HepG2 (cell line): Measurements from ENCODE around the gene IL15RA. TPM values are rescaled to one million over a fixed set of nuclear protein-coding genes. Genes with fewer than 3 reads are reported as not detected.

Experiments used
- ATAC-seq: fragments of 200-7000 bp; cut with Tn5 transposase; 3 replicates; pipeline ENCODE4 v1.9.1; 2020; ENCODE audit warnings: mild to moderate bottlenecking, moderate library complexity
- BruUV-seq: library from RNA; stranded (reverse); fragments of 400-500 nt; replicated peaks from 2 replicates; lab custom pipeline; 2021; lab: Mats Ljungman, UMichigan
- CTCF ChIA-PET: fragments of 300-600 bp; formaldehyde crosslinking; extraction: SDS; loops from one replicate; lab custom pipeline; 2021; ENCODE audit warnings: low total read pairs, inconsistent platforms, low intra/inter-chr PET ratio; lab: Yijun Ruan, JAX
- POLR2A ChIA-PET: fragments of 350-600 bp; sonication (Branson Sonifier 250); formaldehyde crosslinking; loops from one replicate; lab custom pipeline; 2020; ENCODE audit warnings: antibody characterized with exemption, inconsistent platforms; lab: Yijun Ruan, JAX
- DNase-seq: peaks from one replicate; pipeline ENCODE4 v3.0.0-alpha.2; 2015; ENCODE audit warnings: low spot score
- FAIRE-seq: peaks from 3 replicates; lab custom pipeline; 2011; peaks lifted over from hg19 to GRCh38; lab: Jason Lieb, UNC
- H2AFZ ChIP-seq: one replicate; pipeline ENCODE4 v1.6.1; 2011; ENCODE audit warnings: low read length, inconsistent platforms
- H3K27ac ChIP-seq: fragments of 300-600 bp; 3 replicates; pipeline ENCODE4 v1.8.0; 2011; ENCODE audit warnings: mixed run types, mild to moderate bottlenecking, mixed read lengths, low read length, inconsistent platforms; ENCODE audit not compliant: insufficient read depth; ENCODE audit errors: extremely low read length
- H3K27me3 ChIP-seq, 2 experiments: fragments of 200-600 bp in 1 of 2; 2 replicates in 1 of 2; 3 replicates in 1 of 2; pipeline versions ENCODE4 v1.6.0 to v1.8.0; 2011; ENCODE audit warnings: low read length in 2 of 2, mild to moderate bottlenecking in 2 of 2, moderate library complexity in 2 of 2, inconsistent platforms in 1 of 2; ENCODE audit not compliant: insufficient read depth in 2 of 2, control insufficient read depth in 1 of 2
- H3K36me3 ChIP-seq, 2 experiments: fragments of 200-600 bp in 1 of 2; replicated peaks in 1 of 2; 2 replicates in 1 of 2; 3 replicates in 1 of 2; pipeline versions ENCODE4 v1.5.1 to v1.8.0; 2011; ENCODE audit warnings: low read length in 2 of 2, inconsistent platforms in 1 of 2; ENCODE audit not compliant: insufficient read depth in 2 of 2, control insufficient read depth in 1 of 2
- H3K4me1 ChIP-seq: 2 replicates; pipeline ENCODE4 v1.5.1; 2012; ENCODE audit warnings: low read length, inconsistent platforms; ENCODE audit not compliant: insufficient read depth
- H3K4me2 ChIP-seq: 2 replicates; pipeline ENCODE4 v1.6.0; 2011; ENCODE audit warnings: low read depth, low read length, inconsistent platforms
- H3K4me3 ChIP-seq, 3 experiments: fragments of 200-600 bp in 1 of 3; sonication (generic), shearing (Covaris generic) in 1 of 3; replicated peaks in 1 of 3; 2 replicates each; pipeline ENCODE4 v1.5.1; 2011 to 2016; ENCODE audit warnings: low read length in 3 of 3, inconsistent platforms in 2 of 3, low read depth in 2 of 3, mild to moderate bottlenecking in 2 of 3, control low read depth in 1 of 3, mixed read lengths in 1 of 3; ENCODE audit not compliant: insufficient read depth in 1 of 3
- H3K79me2 ChIP-seq: one replicate; pipeline ENCODE4 v1.6.1; 2011; ENCODE audit warnings: low read length, inconsistent platforms; ENCODE audit not compliant: insufficient read depth
- H3K9ac ChIP-seq: 2 replicates; pipeline ENCODE4 v1.6.0; 2011; ENCODE audit warnings: mild to moderate bottlenecking, low read depth, low read length, inconsistent platforms; ENCODE audit not compliant: insufficient read depth
- H3K9me3 ChIP-seq: 2 replicates; pipeline ENCODE4 v1.5.1; 2012; ENCODE audit warnings: mild to moderate bottlenecking, low read length
- H4K20me1 ChIP-seq: 2 replicates; pipeline ENCODE4 v1.6.0; 2011; ENCODE audit warnings: inconsistent platforms, mild to moderate bottlenecking, low read length, moderate library complexity; ENCODE audit not compliant: insufficient read depth
- CREB1 ChIP-seq, 2 experiments: fragments of 450-650 bp in 1 of 2; IDR thresholded peaks; 2 replicates each; pipeline ENCODE4 v1.6.1; 2016 to 2017; ENCODE audit warnings: control low read depth in 1 of 2, mild to moderate bottlenecking in 1 of 2, missing compliant biosample characterization in 1 of 2, missing genetic modification characterization in 1 of 2
- GATAD1 ChIP-seq: IDR thresholded peaks from 2 replicates; pipeline ENCODE4 v1.6.1; 2016; ENCODE audit warnings: missing genetic modification reagents, missing compliant biosample characterization
- IKZF4 ChIP-seq: sonication (generic); formaldehyde crosslinking; IDR thresholded peaks from 2 replicates; pipeline ENCODE4 v1.5.1; 2020; ENCODE audit warnings: borderline replicate concordance, mild to moderate bottlenecking, low read depth, missing genetic modification reagents; ENCODE audit errors: not compliant biosample characterization
- MATR3 ChIP-seq: sonication (generic); formaldehyde crosslinking; IDR thresholded peaks from 2 replicates; pipeline ENCODE4 v1.4.0; 2020; ENCODE audit warnings: missing genetic modification reagents
- NONO ChIP-seq, 2 experiments: fragments of 450-650 bp in 1 of 2; sonication (generic) in 1 of 2; formaldehyde crosslinking in 1 of 2; IDR thresholded peaks in 1 of 2; conservative IDR thresholded peaks in 1 of 2; 2 replicates each; pipeline versions ENCODE4 v1.6.1 to v1.8.0; 2017 to 2022; ENCODE audit warnings: mild to moderate bottlenecking in 1 of 2, missing genetic modification reagents in 1 of 2, moderate library complexity in 1 of 2
- PCBP2 ChIP-seq: fragments of 200-400 bp; formaldehyde crosslinking; optimal IDR thresholded peaks from 2 replicates; pipeline ENCODE3; 2018; ENCODE audit warnings: low read length, low read depth; ENCODE audit not compliant: poor library complexity, severe bottlenecking
- ZBTB3 ChIP-seq: sonication (generic); formaldehyde crosslinking; IDR thresholded peaks from 2 replicates; pipeline ENCODE4 v1.4.0; 2020; ENCODE audit warnings: low read depth, mild to moderate bottlenecking, moderate library complexity, missing genetic modification reagents, borderline replicate concordance
- ZBTB42 ChIP-seq: sonication (generic); formaldehyde crosslinking; IDR thresholded peaks from 2 replicates; pipeline ENCODE4 v1.5.0; 2020; ENCODE audit warnings: mild to moderate bottlenecking, missing genetic modification reagents
- ZFYVE20 ChIP-seq: sonication (generic); formaldehyde crosslinking; IDR thresholded peaks from 2 replicates; pipeline ENCODE4 v1.8.0; 2023; ENCODE audit warnings: low read depth, mild to moderate bottlenecking, moderate library complexity, missing genetic modification reagents, borderline replicate concordance
- ZNF383 ChIP-seq: sonication (generic); formaldehyde crosslinking; IDR thresholded peaks from 2 replicates; pipeline ENCODE4 v1.4.0; 2020; ENCODE audit warnings: missing genetic modification reagents, mild to moderate bottlenecking, borderline replicate concordance
- ZNF501 ChIP-seq: sonication (generic); formaldehyde crosslinking; IDR thresholded peaks from 2 replicates; pipeline ENCODE4 v1.5.1; 2020; ENCODE audit warnings: mild to moderate bottlenecking, moderate library complexity, missing genetic modification reagents
- ZNF703 ChIP-seq: sonication (generic); formaldehyde crosslinking; IDR thresholded peaks from 2 replicates; pipeline ENCODE4 v1.5.1; 2020; ENCODE audit warnings: missing genetic modification reagents, mild to moderate bottlenecking, moderate library complexity, borderline replicate concordance
- WGBS: methylation state at CpG from one replicate; pipeline ENCODE4 v1.1.6; 2017; ENCODE audit warnings: low lambda C conversion rate; 5-methylcytosine and 5-hydroxymethylcytosine counted together
- in situ Hi-C: cut with HindIII; loops from 2 replicates; pipeline ENCODE4 v1.10.0; 2017; ENCODE audit warnings: low pct_unique_long_range_greater_than_20kb; ENCODE audit not compliant: extremely low pct_ligation_motif_present
- intact Hi-C: fragments of 100-400 bp; cut with micrococcal nuclease; formaldehyde crosslinking; loops from one replicate; pipeline ENCODE4 v1.10.0; 2022; ENCODE audit not compliant: unreplicated experiment
- polyA plus RNA-seq, 8 experiments: library from polyadenylated mRNA; depleted of rRNA in 3 of 8; stranded (reverse) in 7 of 8; unstranded in 1 of 8; fragments of >200 nt; fragmentation: Illumina TruSeq in 4 of 8; extraction: Trizol in 4 of 8; gene quantifications; 2 replicates each; pipeline versions ENCODE4 v1.2.1 to v1.2.3, GENCODE V29; 2011 to 2016; ENCODE audit warnings: low read depth in 4 of 8, missing spikeins in 1 of 8, mixed read lengths in 1 of 8; ENCODE audit not compliant: insufficient read depth in 1 of 8
- total RNA-seq, 5 experiments: library from RNA; depleted of rRNA; stranded (reverse); fragments of >200 nt; fragmentation: Illumina TruSeq; extraction: Trizol; gene quantifications; 2 replicates each; pipeline ENCODE4 v1.2.3, GENCODE V29; 2016; ENCODE audit warnings: low read depth in 1 of 5
- TF ChIP-seq, protein P1 (sequence below): sonication (generic); formaldehyde crosslinking; IDR thresholded peaks from 2 replicates; pipeline ENCODE4 v1.5.1; 2020; ENCODE audit warnings: missing genetic modification reagents, mild to moderate bottlenecking, borderline replicate concordance

The IL15RA gene
- total and polyA plus RNA-seq, 2 of the 13 experiments (the other 11 are each of a cell fraction or from before 2014, with no cell fraction given), result 0.53 to 0.77 TPM

DNA sequence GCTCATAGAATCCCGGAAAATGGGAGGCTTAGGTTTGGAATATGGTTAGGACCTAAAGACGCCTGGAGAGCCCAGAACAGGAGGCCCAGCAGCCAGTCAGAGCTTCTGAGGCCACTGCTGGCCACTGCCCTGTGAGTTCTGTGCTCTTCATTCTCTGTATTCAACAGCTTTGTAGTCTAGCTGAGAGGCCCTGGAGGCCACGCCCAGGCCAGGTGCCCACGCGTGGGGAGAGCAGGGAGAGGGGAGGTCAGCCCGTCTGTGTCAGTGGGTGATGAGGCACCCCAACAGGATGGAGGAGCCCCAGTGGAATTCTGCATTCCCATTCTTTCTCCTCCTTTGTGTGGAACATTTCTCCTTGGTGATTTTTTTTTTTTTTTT lies 29.1 kb downstream of the IL15RA start:
- Histone ChIP-seq H4K20me1 (no peaks in the 10 kb centered on the region), H3K9me3 (no peaks in the 10 kb centered on the region), H3K4me1 (peaks cover 20% of the 10 kb centered on the region), H3K4me3 (no peak overlapping the region), H2AFZ (no peak overlapping the region), H3K4me2 (no peak overlapping the region), H3K27me3 (peaks cover 2 to 48% of the 10 kb centered on the region in 2 experiments), H3K27ac (no peak overlapping the region), H3K36me3 (no peaks in the 10 kb centered on the region), H3K79me2 (no peaks in the 10 kb centered on the region), H3K9ac (no peak overlapping the region)
- in situ Hi-C loops, result no loop called here
- POLR2A ChIA-PET, result no interaction called here
- TF ChIP-seq GATAD1 (CRISPR knock-in tag) (no peak), CREB1 (IDR thresholded peaks at IDR 0.05) (no peak), CREB1 (CRISPR knock-in tag; IDR thresholded peaks at IDR 0.05) (no peak), ZBTB42 (CRISPR knock-in tag) (no peak), ZNF383 (no peak), PCBP2 (no peak), IKZF4 (no peak)
- CTCF ChIA-PET, result interaction anchor here (1.0 to 1.1 kb wide), 2 partner anchors 66 to 139 kb away, joined by 3 read pairs; no protein-coding TSS in a partner anchor
- ATAC-seq (no peak), FAIRE-seq (no peak), DNase-seq (no peak)
- no TSS peak for BruUV-seq
- intact Hi-C loops, result loop anchor here (5.0 to 10.0 kb wide), 2 partner anchors 64 to 137 kb away; partner anchors contain the start of gene RBM17
- WGBS, result 0% methylated on average over 4 of the region's 6 CpGs

DNA sequence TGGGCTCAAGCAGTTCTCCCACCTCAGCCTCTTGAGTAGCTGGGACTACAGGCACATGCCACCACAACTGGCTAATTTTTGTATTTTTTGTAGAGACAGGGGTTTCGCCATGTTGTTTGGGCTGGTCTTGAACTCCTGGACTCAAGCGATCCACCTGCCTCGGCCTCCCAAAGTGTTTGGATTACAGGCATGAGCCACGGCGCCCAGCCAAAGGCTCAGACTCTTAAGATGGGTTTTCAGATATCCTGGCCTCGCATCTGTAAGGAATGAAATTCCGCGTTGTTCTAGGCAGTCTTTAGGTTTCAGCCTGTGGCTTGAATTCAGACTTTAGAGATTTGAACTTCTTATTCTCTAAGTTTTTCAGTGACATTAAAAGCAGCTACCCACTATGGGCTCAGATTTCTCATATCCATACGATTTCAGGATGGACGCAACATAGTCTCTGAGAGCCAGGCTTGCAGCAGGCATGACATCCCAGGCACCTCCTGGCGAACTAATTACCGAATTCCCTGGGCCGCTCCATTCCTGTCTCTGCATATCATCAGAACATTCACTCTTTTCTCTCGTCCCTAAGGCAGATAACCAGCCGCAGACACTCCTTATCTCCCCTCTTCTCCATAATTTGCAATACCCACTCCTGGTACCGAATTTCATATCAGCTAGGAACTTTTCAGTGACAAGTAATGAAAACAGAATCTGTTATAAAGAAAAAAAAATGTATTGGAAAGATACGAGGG lies 29.7 kb downstream of the IL15RA start:
- ChIA-PET POLR2A (no interaction called here), CTCF (interaction anchor here (1.0 to 1.1 kb wide), 2 partner anchors 66 to 140 kb away, joined by 3 read pairs; no protein-coding TSS in a partner anchor)
- DNase-seq, result no peak
- TF ChIP-seq ZNF703 (CRISPR knock-in tag) (no peak), ZFYVE20 (CRISPR knock-in tag) (no peak), MATR3 (CRISPR knock-in tag) (no peak), ZBTB3 (CRISPR knock-in tag) (no peak), ZNF501 (CRISPR knock-in tag) (no peak), NONO (IDR thresholded peaks at IDR 0.05) (no peak), NONO (CRISPR knock-in tag; conservative IDR thresholded peaks at IDR 0.05) (no peak)
- TF ChIP-seq, protein P1, sequence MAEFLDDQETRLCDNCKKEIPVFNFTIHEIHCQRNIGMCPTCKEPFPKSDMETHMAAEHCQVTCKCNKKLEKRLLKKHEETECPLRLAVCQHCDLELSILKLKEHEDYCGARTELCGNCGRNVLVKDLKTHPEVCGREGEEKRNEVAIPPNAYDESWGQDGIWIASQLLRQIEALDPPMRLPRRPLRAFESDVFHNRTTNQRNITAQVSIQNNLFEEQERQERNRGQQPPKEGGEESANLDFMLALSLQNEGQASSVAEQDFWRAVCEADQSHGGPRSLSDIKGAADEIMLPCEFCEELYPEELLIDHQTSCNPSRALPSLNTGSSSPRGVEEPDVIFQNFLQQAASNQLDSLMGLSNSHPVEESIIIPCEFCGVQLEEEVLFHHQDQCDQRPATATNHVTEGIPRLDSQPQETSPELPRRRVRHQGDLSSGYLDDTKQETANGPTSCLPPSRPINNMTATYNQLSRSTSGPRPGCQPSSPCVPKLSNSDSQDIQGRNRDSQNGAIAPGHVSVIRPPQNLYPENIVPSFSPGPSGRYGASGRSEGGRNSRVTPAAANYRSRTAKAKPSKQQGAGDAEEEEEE, result no peak
- in situ Hi-C loops, result no loop called here
- Histone ChIP-seq H2AFZ (no peak overlapping the region), H3K27ac (no peak overlapping the region), H3K27me3 (peaks cover 2 to 47% of the 10 kb centered on the region in 2 experiments), H4K20me1 (no peaks in the 10 kb centered on the region), H3K4me1 (peaks cover 21% of the 10 kb centered on the region), H3K4me3 (no peak overlapping the region), H3K9me3 (no peaks in the 10 kb centered on the region), H3K4me2 (no peak overlapping the region), H3K79me2 (no peaks in the 10 kb centered on the region), H3K9ac (no peak overlapping the region), H3K36me3 (no peaks in the 10 kb centered on the region)
- WGBS, result 42% methylated on average over 17 of the region's 17 CpGs
- no peak for FAIRE-seq
- no peak for ATAC-seq
- BruUV-seq, result no TSS peak
- intact Hi-C loops, result loop anchor here (5.0 to 10.0 kb wide), 2 partner anchors 65 to 137 kb away; partner anchors contain the start of gene RBM17
